ENCODE results near the gene SYF2.
"Not testable (repeated sequence)": the region's sequence is repeated elsewhere in the genome, so short reads cannot be mapped to it uniquely, and the experiment has no call there.

Gene SYF2

DNA sequence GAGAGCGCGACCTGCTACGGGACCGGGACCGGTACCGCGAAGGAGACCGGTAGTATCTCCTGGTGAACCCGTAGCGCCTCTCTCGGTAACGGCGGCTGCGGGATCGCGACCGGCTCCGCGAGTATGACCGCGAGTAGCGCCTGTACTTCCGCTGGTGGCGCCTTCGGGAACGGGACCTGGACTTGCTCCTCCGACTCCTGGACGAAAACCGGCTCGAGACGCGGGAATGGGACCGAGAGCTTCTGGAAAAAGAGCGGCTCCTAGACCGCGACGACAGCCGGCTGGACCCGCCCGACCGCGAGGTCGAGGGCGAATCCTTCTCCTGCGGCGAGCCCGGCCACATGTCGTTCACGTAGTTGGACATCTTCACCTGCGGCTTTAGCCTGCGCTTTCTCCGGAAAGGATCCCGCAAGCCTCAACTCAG, 14.3 kb upstream of the SYF2 start:
- no peak for DNase-seq (ENCODE audit: low spot score)

DNA sequence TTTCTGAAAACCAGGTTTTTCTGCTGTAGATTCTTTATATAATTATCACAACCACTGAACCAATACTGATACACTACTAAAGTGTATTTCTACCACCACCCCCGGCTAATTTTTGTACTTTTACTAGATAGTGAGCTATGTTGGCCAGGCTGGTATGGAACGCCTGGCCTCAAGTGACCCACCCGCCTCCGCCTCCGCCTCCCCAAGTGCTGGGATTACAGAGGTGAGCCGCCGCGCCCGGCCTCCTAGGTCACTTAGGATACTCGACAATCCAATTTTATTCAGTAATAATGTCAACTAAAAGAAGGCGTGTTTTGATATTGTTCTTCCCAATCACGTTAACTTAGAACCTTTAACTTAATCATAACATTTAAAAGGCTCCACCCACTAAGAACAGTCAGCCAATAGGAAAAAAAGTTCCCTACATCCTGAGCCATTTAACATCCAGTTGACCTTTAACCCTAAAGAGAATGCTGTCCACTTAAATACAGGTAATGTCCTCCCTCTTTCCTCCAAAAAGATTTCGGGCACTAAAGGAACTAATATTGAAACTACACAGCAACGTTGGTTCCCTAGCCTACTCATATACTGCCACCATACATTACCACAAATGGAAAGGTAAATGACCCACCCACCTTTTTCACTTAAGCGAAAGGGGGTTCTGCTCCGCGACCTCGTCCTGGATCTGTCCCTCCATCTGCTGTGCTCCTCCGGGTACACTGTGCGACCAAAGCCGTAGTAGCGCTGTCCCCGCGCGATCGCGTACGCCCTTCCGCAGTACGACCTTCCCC, 13.7 kb upstream of the SYF2 start:
- peak; percentile 41 for DNase-seq (ENCODE audit: low spot score)

DNA sequence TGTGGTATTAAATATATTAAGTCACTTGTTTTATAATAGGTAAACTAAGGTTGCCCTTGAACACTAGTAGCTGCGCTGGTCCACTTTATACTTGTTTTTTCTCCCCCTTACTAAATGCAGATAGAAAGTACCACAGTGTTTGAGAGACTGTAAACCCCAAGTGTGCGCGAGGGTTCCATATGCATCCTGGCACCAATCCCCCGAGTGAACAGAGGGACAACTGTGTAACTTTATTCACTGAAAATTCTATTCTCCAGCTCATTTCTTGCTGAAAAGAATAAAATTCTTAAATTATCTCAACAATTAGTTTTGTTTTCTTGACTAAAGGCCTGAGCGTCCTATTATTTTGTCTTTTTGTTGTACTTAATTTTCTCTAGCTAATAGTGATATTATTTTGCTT, 13.1 kb upstream of the SYF2 start:
- DNase-seq (ENCODE audit: low spot score): no peak

DNA sequence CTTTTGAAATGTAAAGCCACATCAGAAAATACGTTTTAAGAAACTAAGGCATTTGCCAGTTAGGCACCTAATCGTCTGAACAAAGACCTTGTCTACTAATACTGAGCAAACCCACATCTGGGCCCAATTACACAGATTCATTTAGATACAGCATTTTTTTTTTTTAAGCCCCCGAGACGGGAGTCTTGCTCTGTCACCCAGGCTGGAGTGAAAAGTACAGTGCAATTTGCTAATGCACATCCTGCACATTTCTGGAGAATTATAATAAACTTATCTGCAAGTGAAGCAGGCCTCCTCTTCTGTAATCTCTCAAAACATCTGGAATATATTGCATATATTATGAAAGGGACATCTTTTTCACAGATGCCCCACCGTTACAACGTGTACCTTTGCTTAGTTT, 11.6 kb upstream of the SYF2 start:
- DNase-seq (ENCODE audit: low spot score): no peak

DNA sequence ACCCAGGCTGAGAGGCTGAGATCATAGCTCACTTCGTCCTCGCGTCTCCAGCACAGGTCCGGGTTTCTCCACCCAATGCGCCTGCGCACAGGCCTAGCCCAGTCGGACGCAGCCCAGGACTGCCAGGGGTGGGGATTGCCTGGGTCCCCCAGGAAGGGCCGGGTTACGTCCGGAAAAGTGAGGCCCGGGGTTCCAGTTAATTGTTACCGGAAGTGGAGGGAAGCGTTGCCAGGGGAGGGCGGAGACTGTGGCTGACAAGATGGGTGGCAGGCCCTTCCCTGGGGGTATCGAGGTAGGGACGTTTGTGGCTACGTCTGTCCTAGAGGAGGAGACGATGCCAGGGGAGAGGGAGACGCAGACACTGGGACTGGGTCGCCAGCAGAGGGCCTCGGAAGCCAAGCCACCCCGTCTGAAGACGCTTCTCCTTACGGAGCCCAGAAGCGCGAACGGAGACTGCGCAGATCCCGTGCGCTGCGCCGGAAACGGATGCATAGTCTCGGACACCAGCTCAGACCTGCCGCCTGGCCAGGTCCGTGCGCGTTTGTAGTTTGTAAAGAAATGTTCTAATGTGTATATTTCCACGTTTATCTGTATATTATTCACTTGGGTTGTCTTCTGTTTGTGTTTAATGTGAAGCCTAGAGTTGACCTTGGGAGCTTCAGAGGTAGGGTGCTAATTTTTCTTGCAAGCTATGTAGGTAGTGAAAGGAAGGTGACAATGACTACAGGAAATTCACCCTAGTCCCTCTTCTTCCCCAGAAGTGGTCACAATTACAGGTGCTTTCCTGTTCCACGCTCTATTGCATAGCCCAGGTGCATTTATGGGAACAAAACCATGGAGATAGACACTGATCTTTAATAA, 7.6 kb upstream of the SYF2 start:
- peak; percentile 57 for DNase-seq (ENCODE audit: low spot score)

DNA sequence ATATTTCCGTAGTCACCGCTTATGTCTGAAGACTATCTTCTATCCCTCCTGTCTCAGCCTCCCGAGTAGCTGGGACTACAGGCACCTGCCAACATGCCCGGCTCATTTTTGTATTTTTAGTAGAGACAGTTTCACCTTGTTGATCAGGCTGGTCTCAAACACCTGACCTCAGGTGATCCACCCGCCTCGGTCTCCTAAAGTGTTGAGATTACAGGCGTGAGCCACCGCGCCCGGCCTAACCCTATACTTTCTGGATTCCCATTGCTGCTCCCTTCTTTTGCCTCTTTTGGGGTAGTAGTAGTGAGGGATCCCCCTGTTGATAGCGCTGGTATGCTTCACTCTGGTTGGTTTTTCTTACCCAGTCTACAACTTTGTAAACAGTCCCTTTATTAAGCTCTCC, 5.7 kb upstream of the SYF2 start:
- no peak for DNase-seq (ENCODE audit: low spot score)

DNA sequence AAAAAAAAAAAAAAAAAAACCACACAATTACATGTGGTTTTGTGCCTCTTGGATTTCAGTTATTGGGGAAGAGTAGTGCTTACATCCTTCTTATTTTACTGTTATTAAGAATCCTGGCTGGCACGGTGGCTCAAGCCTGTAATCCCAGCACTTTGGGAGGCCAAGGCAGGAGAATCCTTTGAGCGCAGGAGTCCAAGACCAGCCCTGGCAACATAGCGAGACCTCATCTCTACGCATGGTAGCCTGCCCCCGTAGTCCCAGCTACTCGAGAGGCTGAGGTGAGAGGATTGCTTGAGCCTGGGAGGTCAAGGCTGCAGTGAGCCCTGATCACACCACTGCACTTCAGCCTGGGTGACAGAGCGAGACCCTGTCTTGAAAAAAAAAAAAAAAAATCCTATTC, 4.0 kb upstream of the SYF2 start:
- not testable (repeated sequence) for DNase-seq (ENCODE audit: low spot score)

DNA sequence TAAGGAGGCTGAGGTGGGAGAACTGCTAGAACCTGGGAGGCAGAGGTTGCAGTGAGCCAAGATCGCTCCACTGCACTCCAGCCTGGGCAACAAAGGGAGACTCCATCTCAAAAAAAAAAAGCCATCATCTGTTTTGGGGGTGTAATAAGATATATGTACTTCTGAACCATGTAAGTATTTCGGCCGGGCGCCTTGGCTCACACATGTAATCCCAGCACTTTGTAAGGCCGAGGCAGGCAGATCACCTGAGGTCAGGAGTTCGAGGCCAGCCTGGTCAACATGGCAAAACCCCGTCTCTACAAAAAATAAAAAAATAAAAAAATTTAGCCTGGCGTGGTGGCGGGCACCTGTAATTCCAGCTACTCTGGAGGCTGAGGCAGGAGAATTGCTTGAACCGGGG, 3.1 kb upstream of the SYF2 start:
- DNase-seq (ENCODE audit: low spot score): not testable (repeated sequence)

DNA sequence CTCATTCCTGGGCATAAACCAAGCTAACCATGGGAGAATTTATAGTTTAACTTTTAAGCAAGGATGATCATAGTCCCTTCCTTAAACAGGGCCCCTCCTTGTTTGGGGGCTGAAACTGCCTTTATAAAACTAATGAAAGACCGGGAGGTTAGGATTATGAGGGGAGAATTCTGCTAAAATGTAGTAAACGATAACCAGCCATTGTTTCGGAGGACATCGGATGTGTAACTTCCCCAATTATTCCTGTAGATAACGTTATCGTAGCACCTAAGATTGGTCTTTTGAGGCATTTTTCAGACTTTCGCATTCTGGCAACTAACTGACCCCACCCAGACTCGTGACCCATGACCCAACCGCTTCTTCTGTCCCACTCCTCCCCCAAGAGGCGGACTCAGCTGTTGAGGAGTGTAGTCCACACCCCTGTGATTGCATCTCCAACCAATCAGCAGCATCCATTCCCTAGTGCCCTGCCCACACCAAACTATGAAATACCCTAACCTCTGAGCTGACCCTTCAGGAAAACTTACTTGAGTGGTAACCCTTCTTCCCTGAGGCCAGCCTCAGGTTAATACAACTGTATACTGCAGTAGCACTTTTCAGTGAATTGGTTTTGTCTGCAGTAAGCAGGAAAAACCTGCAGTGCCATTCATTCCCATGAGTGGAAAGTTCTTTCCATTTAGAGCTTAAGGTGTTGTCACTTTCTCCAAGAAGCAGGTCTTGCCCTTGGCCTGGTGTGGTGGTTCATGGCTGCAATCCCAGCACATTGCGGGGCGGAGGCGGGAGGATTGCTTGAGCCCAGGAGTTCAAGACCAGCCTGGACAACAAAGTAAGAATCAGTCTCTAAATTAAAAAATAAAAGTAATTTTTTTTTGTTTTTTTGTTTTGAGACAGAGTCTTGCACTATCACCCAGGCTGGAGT, 823 bp upstream of the SYF2 start:
- DNase-seq (ENCODE audit: low spot score): peak; percentile 55

DNA sequence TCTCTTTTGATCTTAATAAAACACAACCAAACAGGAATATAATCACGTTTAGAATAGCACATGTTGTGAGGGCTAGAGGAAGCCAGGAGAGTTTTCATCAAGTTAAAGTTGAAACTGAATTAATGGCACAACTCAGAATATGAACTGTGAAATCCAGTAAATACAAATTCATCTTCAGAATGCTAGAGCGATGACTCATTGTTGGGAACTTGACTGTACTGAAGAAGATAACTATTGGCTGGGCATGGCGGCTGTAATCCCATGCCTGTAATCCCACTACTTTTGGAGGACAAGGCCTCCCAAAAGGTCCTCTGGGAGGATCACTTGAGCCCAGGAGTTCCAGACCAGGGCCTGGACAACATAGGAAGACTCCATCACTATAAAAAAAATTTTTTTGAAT, 8.8 kb downstream of the SYF2 start:
- DNase-seq (ENCODE audit: low spot score): no peak

DNA sequence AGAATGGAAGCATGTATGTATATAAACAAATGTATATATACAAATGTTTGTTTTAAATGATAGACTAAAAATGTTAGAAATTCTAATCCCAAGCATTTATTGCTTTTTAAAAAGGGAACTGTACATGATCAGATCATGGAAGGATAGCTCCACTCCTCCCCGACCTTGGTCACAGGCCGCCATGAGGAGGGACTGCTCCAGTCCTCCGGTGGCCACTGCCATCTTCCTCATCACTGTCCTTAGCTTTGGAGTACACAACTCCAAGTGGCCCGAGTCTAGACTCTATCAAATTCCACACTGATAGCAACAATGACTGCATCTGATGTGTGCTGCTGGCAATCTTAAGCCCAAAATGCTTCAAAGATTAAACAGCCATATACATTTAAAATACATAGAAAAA, 9.7 kb downstream of the SYF2 start:
- no peak for DNase-seq (ENCODE audit: low spot score)

DNA sequence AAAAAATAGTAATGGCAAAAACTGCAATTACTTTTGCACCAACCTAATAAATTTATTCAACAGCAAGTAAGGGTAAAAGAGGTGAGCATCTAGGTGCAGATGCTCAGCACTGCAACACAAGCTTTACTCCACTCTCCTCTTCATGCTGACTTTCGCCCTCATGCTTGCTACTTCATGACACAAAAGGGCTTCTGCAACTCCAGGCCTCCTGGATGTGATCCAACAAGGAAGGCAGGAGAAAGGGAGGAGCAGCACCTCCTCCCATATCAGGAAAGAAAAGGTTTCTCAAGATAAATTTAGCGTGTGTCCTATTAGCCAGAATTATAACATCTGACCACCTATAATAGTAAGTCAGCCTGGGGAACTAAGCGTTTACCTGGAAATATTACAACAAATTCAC, 11.6 kb downstream of the SYF2 start:
- no peak for DNase-seq (ENCODE audit: low spot score)

DNA sequence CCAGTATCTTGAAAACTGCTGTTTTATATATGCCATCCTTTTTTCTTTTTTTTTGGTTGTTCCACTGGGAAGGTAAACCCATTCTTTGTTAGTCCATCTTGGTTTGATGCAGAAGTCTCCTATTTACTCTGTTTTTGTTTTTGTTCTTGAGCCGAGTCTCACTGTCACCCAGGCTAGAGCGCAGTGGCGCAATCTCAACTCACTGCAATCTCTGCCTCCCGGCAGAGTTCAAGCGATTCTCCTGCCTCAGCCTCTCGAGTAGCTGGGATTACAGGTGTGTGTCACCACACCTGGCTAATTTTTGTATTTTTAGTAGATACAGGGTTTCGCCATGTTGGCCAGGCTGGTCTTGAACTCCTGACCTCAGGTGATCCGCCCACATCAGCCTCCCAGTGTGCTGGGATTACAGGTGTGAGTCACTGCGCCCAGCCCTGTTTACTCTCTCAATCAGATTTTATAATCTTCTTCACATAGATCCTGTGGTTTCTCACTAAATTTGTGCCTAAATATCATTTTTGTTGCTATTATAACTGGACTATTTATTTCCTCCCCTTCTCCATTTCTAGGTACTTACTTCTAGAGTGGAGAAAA, 12.5 kb downstream of the SYF2 start:
- DNase-seq (ENCODE audit: low spot score): no peak

DNA sequence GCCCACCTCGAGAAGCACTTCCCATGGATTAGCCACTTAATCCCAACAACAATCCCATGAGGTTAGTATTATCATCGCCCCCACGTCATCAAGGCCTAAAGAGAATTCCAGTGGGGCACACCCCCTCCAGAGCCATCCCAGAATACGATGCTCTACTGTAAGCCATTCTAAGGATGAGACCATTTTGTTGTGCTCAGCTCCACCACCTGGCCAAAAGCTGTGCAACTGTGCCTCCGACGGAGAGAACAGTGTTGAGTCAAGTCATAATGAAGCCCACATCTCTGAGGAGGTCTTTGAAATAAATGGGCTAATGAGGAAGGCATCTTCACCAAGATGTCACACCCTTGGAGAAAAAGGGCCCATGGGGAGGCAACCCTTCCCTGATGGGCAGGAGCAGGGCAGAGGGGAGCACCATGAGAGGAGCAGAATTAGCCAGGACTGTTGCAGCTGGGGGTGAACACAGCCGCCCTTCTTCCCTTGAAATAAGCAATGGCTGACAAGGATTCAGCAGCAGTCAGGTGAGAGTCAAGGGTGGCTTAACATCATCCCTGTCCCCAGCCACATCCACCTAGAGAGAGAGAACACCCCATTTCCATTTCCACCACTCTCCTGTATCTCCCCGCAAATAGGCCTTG, 14.6 kb downstream of the SYF2 start:
- no peak for DNase-seq (ENCODE audit: low spot score)

DNA sequence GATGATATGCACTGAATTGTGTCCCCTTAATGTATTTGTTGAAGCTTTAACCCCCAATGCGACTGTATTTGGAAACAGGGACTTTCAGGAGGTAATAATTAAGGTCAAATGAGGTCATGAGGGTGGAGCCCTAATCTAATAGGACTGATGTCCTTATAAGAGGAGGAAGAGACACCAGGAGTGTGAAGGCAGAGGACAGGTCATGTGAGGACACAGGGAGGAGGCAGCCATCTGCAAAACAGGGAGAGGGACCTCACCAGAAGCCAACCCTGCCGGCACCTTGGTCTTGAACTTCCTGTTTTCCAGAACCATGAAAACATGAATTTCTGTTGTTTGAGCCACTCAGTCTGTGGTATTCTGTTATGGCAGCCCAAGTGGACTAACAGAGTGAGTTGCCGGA, 15.3 kb downstream of the SYF2 start:
- DNase-seq (ENCODE audit: low spot score): no peak

DNA sequence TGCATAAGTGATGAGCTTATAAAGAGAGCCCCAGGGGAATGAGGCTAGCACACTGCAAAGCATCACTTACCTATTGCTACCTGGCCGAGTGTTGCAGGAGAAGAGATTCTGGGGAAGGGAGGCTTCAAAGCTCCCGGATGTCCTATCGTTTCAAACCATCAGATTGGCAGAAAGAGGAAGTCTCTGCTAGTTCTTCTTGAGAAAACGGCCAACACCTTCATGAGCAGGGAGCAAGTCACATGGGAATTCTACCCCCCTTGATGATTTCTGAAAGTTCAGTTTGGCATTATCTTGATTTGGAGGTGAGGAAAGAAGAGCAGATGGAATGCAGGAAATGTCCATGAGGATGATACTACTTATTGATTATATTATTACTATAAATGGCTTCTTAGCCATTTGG, 16.2 kb downstream of the SYF2 start:
- no peak for DNase-seq (ENCODE audit: low spot score)

DNA sequence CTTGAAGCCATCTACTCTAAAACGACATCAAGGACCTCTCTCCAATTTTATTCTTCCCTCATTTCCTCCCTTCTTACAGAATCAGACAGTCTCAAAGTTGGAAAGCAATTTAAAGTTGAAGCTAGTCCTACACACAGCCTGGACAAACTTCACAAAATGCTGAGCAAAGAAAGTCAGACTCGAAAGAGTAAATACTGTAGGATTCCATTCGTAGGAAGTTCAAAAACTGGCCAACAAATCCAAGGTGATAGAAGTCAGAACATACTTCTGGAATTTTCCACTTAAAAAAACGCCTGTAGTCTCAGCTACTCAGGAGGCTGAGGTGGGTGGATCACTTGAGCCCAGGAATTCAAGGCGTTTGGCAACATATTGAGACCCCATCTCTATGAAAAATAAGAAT, 19.6 kb downstream of the SYF2 start:
- DNase-seq (ENCODE audit: low spot score): no peak

DNA sequence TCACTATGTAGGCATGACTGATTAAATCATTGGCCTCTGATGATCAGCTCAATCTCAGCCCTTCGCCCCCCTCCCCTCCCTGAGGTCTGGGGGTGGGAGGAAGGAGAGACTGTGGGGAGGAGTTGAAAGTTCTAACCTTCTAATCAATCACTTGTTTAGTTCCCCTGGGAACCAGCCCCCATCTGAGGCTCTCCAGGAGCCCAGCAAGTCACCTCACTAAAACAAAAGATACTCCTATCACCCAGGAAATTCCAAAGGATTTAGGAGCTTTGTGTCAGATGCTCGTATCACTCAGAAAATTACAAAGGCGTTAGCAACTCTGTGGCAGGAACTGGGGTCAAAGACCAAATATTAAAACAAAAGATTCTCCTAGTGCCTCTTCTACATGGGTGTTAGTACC, 21.6 kb downstream of the SYF2 start:
- DNase-seq (ENCODE audit: low spot score): no peak

DNA sequence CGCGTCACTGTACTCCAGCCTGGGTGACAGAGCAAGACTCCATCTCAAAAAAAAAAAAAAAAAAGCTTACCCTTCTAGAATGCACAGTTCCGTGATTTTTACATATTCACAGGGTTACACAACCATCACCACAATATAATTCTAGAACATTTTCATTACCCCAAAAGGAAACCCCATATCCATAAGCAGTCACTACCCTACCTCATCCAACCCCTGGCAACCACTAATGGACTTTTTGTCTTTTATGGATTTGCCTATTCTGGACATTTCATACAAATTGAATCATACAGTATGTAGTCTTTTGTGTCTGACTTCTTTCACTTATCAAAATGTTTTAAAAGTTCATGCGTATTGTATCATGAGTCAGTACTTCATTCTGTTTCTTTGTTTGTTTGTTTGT, 22.8 kb downstream of the SYF2 start:
- DNase-seq (ENCODE audit: low spot score): no peak

DNA sequence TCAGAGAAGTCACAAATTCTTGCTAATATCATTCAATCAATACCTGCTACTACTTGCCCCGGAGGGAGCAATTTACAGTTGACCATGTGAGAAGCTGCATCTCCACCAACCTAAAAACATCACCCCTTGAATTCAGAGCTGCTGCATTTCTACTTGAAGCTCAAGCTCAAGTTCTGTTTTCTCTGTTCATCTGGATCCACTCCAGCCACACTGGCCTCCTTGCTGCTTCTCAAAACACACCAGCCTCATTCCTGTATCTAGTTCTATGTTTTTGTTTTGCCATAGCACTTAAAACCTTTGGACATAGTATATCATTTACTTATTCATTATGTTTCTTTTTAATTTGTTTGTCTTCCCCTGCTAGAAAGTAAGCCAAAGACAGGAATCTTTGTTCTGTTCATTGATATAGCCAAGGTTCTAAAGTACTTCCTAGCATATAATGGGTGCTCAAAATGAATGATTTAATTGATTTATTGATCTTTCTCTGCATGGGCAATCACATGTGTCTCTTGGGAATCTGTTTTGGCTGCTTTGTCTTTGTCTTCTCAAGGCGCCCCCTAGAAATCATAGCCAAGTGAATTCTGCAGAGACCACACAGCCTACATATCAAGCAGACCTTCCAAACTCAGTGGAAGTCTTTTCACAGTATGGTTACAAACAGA, 23.6 kb downstream of the SYF2 start:
- no peak for DNase-seq (ENCODE audit: low spot score)

DNA sequence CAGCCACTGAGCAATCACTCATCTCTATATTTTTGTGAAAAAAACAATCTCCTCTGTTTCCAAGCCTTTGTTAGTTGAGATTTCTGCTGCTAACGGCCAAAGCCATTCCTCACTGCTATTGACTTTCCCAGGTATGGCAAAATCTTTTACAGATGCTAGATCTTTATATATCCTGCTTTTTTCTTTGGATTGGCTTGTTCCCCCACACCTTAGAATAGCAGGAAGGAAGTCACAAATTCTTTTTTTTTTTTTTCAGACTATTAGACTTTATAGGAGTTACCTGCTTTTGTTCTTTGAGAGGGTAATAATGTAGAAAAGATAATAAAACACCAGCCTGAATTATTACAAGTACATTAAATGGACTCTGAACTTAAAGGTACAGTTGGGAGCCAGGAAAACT, 24.2 kb downstream of the SYF2 start:
- DNase-seq (ENCODE audit: low spot score): no peak
